IMR-90 (cell line): Measurements from ENCODE around the gene EEF2K. TPM values are rescaled to one million over a fixed set of nuclear protein-coding genes. Genes with fewer than 3 reads are reported as not detected.

ENCODE experiments used
- ATAC-seq: fragments of 200-7000 bp; cut with Tn5 transposase; 2 replicates; pipeline ENCODE4 v1.9.1; 2020; ENCODE audit warnings: low read depth, mild to moderate bottlenecking, moderate library complexity
- BruUV-seq: library from RNA; stranded (reverse); fragments of 400-500 nt; replicated peaks from 2 replicates; lab custom pipeline; 2021; lab: Mats Ljungman, UMichigan
- CTCF ChIA-PET: fragments of 300-600 bp; formaldehyde crosslinking; extraction: SDS; loops from one replicate; lab custom pipeline; 2021; ENCODE audit warnings: antibody characterized with exemption; lab: Yijun Ruan, JAX
- POLR2A ChIA-PET: fragments of 300-600 bp; sonication (Branson Sonifier 250); formaldehyde crosslinking; loops from one replicate; lab custom pipeline; 2022; ENCODE audit warnings: antibody characterized with exemption; ENCODE audit not compliant: unreplicated experiment; lab: Charles Lee
- DNase-seq: peaks from one replicate; pipeline ENCODE4 v3.0.0; 2013
- H2AFZ ChIP-seq: replicated peaks from 2 replicates; pipeline ENCODE3; 2013; ENCODE audit warnings: low read length, mild to moderate bottlenecking; ENCODE audit not compliant: poor library complexity
- H2AK5ac ChIP-seq: 2 replicates; pipeline ENCODE4 v1.6.1; 2013; ENCODE audit warnings: low read depth, low read length, inconsistent platforms
- H2AK9ac ChIP-seq: replicated peaks from 2 replicates; pipeline ENCODE3; 2013; ENCODE audit warnings: mild to moderate bottlenecking, low read depth, low read length, moderate library complexity; ENCODE audit not compliant: poor library complexity
- H2BK120ac ChIP-seq: 2 replicates; pipeline ENCODE4 v1.6.1; 2013; ENCODE audit warnings: low read depth, low read length, inconsistent platforms
- H2BK15ac ChIP-seq: 3 replicates; pipeline ENCODE4 v1.6.1; 2013; ENCODE audit warnings: low read depth, low read length, inconsistent platforms
- H2BK20ac ChIP-seq: 2 replicates; pipeline ENCODE4 v1.6.1; 2013; ENCODE audit warnings: low read depth, mild to moderate bottlenecking, inconsistent platforms, low read length, moderate library complexity
- H2BK5ac ChIP-seq: 2 replicates; pipeline ENCODE4 v1.6.1; 2013; ENCODE audit warnings: mild to moderate bottlenecking, low read depth, low read length, inconsistent platforms; ENCODE audit not compliant: poor library complexity, severe bottlenecking
- H3K14ac ChIP-seq: replicated peaks from 2 replicates; pipeline ENCODE4 v1.6.1; 2013; ENCODE audit warnings: low read depth, low read length, inconsistent platforms
- H3K18ac ChIP-seq: 2 replicates; pipeline ENCODE4 v1.6.1; 2013; ENCODE audit warnings: low read depth, low read length, control low read depth
- H3K23ac ChIP-seq: 2 replicates; pipeline ENCODE4 v1.6.1; 2013; ENCODE audit warnings: low read depth, low read length, inconsistent platforms
- H3K27ac ChIP-seq: 2 replicates; pipeline ENCODE4 v1.5.1; 2013; ENCODE audit warnings: mild to moderate bottlenecking, control low read depth, low read length; ENCODE audit not compliant: insufficient read depth
- H3K27me3 ChIP-seq: 2 replicates; pipeline ENCODE4 v1.6.1; 2013; ENCODE audit warnings: low read length; ENCODE audit not compliant: control insufficient read depth, insufficient read depth
- H3K36me3 ChIP-seq: 2 replicates; pipeline ENCODE4 v1.6.1; 2013; ENCODE audit warnings: low read length, mixed read lengths; ENCODE audit not compliant: control insufficient read depth, insufficient read depth
- H3K4ac ChIP-seq: 2 replicates; pipeline ENCODE4 v1.6.1; 2013; ENCODE audit warnings: low read depth, low read length, inconsistent platforms
- H3K4me1 ChIP-seq: 2 replicates; pipeline ENCODE4 v1.6.1; 2013; ENCODE audit warnings: low read length, mixed read lengths; ENCODE audit not compliant: control insufficient read depth, insufficient read depth
- H3K4me2 ChIP-seq: 2 replicates; pipeline ENCODE4 v1.6.1; 2013; ENCODE audit warnings: low read depth, mild to moderate bottlenecking, control low read depth, low read length, moderate library complexity
- H3K4me3 ChIP-seq: 2 replicates; pipeline ENCODE4 v1.5.1; 2013; ENCODE audit warnings: low read depth, mild to moderate bottlenecking, control low read depth, low read length, moderate library complexity; ENCODE audit not compliant: insufficient read depth
- H3K56ac ChIP-seq: 2 replicates; pipeline ENCODE4 v1.6.1; 2013; ENCODE audit warnings: low read length, inconsistent platforms; ENCODE audit not compliant: insufficient read depth; ENCODE audit errors: extremely low read depth
- H3K79me1 ChIP-seq, 2 experiments: 2 replicates each; pipeline ENCODE4 v1.6.1; 2013; ENCODE audit warnings: low read length in 2 of 2, inconsistent platforms in 1 of 2, low read depth in 1 of 2
- H3K9ac ChIP-seq: 2 replicates; pipeline ENCODE4 v1.6.1; 2013; ENCODE audit warnings: low read depth, low read length, control low read depth
- H3K9me1 ChIP-seq: 2 replicates; pipeline ENCODE4 v1.6.1; 2013; ENCODE audit warnings: low read length, inconsistent platforms; ENCODE audit not compliant: insufficient read depth
- H3K9me3 ChIP-seq: 2 replicates; pipeline ENCODE4 v1.6.1; 2013; ENCODE audit warnings: low read length; ENCODE audit not compliant: control insufficient read depth, insufficient read depth
- H4K20me1 ChIP-seq: 2 replicates; pipeline ENCODE4 v1.6.1; 2013; ENCODE audit warnings: low read length, inconsistent platforms; ENCODE audit not compliant: insufficient read depth
- H4K5ac ChIP-seq: 2 replicates; pipeline ENCODE4 v1.6.1; 2013; ENCODE audit warnings: mild to moderate bottlenecking, low read depth, low read length, control low read depth
- H4K8ac ChIP-seq, 2 experiments: 2 replicates each; pipeline ENCODE4 v1.6.1; 2013; ENCODE audit warnings: low read depth in 2 of 2, low read length in 2 of 2, control low read depth in 1 of 2, inconsistent platforms in 1 of 2
- H4K91ac ChIP-seq: 2 replicates; pipeline ENCODE4 v1.6.1; 2013; ENCODE audit warnings: low read depth, low read length, inconsistent platforms; ENCODE audit not compliant: insufficient read depth
- BHLHE40 ChIP-seq: fragments of 150-350 bp; IDR thresholded peaks from 2 replicates; pipeline ENCODE4 v1.6.1; 2016; ENCODE audit warnings: mild to moderate bottlenecking, low read depth, low read length
- CEBPB ChIP-seq: IDR thresholded peaks from 2 replicates; pipeline ENCODE4 v1.6.1; 2012; ENCODE audit warnings: low read depth, low read length, improper control_type of control experiment
- CHD1 ChIP-seq: IDR thresholded peaks from 2 replicates; pipeline ENCODE4 v1.6.1; 2012; ENCODE audit warnings: low read depth, low read length, improper control_type of control experiment
- FOS ChIP-seq: fragments of 150-350 bp; IDR thresholded peaks from 2 replicates; pipeline ENCODE4 v1.6.1; 2016; ENCODE audit warnings: low read depth, low read length
- MAFK ChIP-seq: IDR thresholded peaks from 2 replicates; pipeline ENCODE4 v1.6.1; 2012; ENCODE audit warnings: low read depth, low read length, improper control_type of control experiment
- MAZ ChIP-seq: IDR thresholded peaks from 2 replicates; pipeline ENCODE4 v1.6.1; 2012; ENCODE audit warnings: low read depth, mild to moderate bottlenecking, low read length, improper control_type of control experiment, moderate library complexity, borderline replicate concordance
- MXI1 ChIP-seq: IDR thresholded peaks from 2 replicates; pipeline ENCODE4 v1.6.1; 2012; ENCODE audit warnings: low read depth, mild to moderate bottlenecking, low read length, moderate library complexity, borderline replicate concordance
- NFE2L2 ChIP-seq: fragments of 150-350 bp; IDR thresholded peaks from 2 replicates; pipeline ENCODE4 v1.6.1; 2016; ENCODE audit warnings: low read depth, mild to moderate bottlenecking, low read length
- POLR2A ChIP-seq: IDR thresholded peaks from 2 replicates; pipeline ENCODE4 v1.6.1; 2012; ENCODE audit warnings: mild to moderate bottlenecking, low read depth, low read length
- RAD21 ChIP-seq: IDR thresholded peaks from 2 replicates; pipeline ENCODE4 v1.6.1; 2012; ENCODE audit warnings: low read length, improper control_type of control experiment
- RCOR1 ChIP-seq: IDR thresholded peaks from 2 replicates; pipeline ENCODE4 v1.6.1; 2012; ENCODE audit warnings: mild to moderate bottlenecking, low read length, improper control_type of control experiment; ENCODE audit not compliant: insufficient replicate concordance
- RFX5 ChIP-seq: IDR thresholded peaks from 2 replicates; pipeline ENCODE4 v1.8.0; 2012; ENCODE audit warnings: low read depth, mild to moderate bottlenecking, low read length, moderate library complexity
- SMC3 ChIP-seq: fragments of 150-350 bp; IDR thresholded peaks from 2 replicates; pipeline ENCODE4 v1.6.1; 2016; ENCODE audit warnings: low read depth, mild to moderate bottlenecking, antibody characterized with exemption, low read length, moderate library complexity
- WGBS, 2 experiments: methylation state at CpG; one replicate each; pipeline versions ENCODE4 v1.1.5 to v1.1.7; 2013; ENCODE audit warnings: missing lambda C conversion rate in 2 of 2; ENCODE audit not compliant: insufficient read length in 1 of 2; ENCODE audit errors: extremely low coverage in 2 of 2; 5-methylcytosine and 5-hydroxymethylcytosine counted together
- dilution Hi-C: fragments of 300-500 bp; cut with HindIII; formaldehyde crosslinking; loops from one replicate; pipeline ENCODE4 v1.14.3; 2018; ENCODE audit warnings: low sequenced_read_pairs; ENCODE audit not compliant: unreplicated experiment
- in situ Hi-C: fragments of 300-500 bp; cut with MboI; formaldehyde crosslinking; loops from 3 replicates; pipeline ENCODE4 v1.14.3; 2019; ENCODE audit warnings: low sequenced_read_pairs, inconsistent platforms, mixed read lengths
- intact Hi-C: fragments of 100-400 bp; cut with micrococcal nuclease; formaldehyde crosslinking; loops from 2 replicates; pipeline ENCODE4 v1.10.0; 2022
- polyA plus RNA-seq, 3 experiments: library from polyadenylated mRNA; depleted of rRNA; stranded (reverse); fragments of >200 nt; gene quantifications; 2 replicates each; pipeline ENCODE4 v1.2.3, GENCODE V29; 2012; ENCODE audit warnings: low replicate concordance in 1 of 3
- total RNA-seq: library from RNA; depleted of rRNA; stranded (reverse); fragments of >200 nt; gene quantifications from 2 replicates; pipeline ENCODE4 v1.2.3, GENCODE V29; 2012
- TF ChIP-seq, protein P1 (sequence below): fragments of 150-350 bp; IDR thresholded peaks from 2 replicates; pipeline ENCODE4 v1.6.1; 2016; ENCODE audit warnings: low read depth, mild to moderate bottlenecking, low read length, moderate library complexity, borderline replicate concordance
- TF ChIP-seq, protein P2 (sequence below): conservative IDR thresholded peaks from 2 replicates; pipeline ENCODE4 v1.5.1; 2012; ENCODE audit warnings: mild to moderate bottlenecking, low read depth, low read length, improper control_type of control experiment
- TF ChIP-seq, protein P3 (sequence below): fragments of 150-350 bp; IDR thresholded peaks from 2 replicates; pipeline ENCODE4 v1.6.1; 2017; ENCODE audit warnings: mild to moderate bottlenecking, antibody characterized with exemption, low read length, low read depth

Gene EEF2K
- total and polyA plus RNA-seq, 2 of the 4 experiments (the other 2 are of a cell fraction) = 9.7 to 16.5 TPM

DNA sequence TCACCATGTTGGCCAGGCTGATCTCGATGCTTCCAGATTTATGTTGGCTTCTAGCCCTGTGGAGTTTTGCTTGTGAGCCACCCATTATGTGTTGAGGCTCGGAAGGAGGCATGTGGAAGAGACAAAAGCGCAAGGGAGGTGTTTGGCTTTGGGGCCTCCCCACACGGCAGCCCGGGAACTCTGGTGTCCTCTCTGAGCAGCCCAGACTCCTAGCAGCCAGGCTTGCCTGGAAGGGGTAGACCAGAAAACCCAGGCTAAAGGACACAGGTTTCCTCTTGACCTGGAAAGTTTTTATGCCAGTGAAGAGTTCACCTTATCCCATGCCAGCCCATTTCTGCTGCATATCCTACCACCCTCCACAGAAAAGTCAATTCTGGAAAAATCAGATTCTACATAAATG, 22.7 kb upstream of the EEF2K start:
- Histone ChIP-seq H3K9me1 (no peaks in the 10 kb centered on the region), H4K20me1 (no peaks in the 10 kb centered on the region), H3K36me3 (no peaks in the 10 kb centered on the region), H2AFZ (no peak overlapping the region), H4K91ac (no peak overlapping the region), H3K79me1 (no peaks in the 10 kb centered on the region), H3K18ac (no peak overlapping the region), H3K4me3 (no peak overlapping the region), H2BK20ac (no peak overlapping the region), H3K4ac (no peak overlapping the region), H3K27me3 (peaks cover 22% of the 10 kb centered on the region), H4K8ac (no peak overlapping the region), H4K5ac (no peak overlapping the region), H2AK9ac (no peak overlapping the region), H2BK120ac (no peak overlapping the region), H3K23ac (no peak overlapping the region), H3K56ac (no peak overlapping the region), H3K4me2 (no peak overlapping the region), H3K4me1 (no peaks in the 10 kb centered on the region), H3K9me3 (no peaks in the 10 kb centered on the region), H2BK5ac (no peak overlapping the region), H3K27ac (no peak overlapping the region), H3K14ac (no peak overlapping the region), H2AK5ac (no peak overlapping the region), H2BK15ac (no peak overlapping the region), H3K9ac (no peak overlapping the region)
- ChIA-PET POLR2A (no interaction called here), CTCF (no interaction called here)
- ATAC-seq (no peak), DNase-seq (no peak)
- dilution Hi-C loops (no loop called here), in situ Hi-C loops (loop anchor here (5.0 kb wide), 3 partner anchors 36 to 186 kb away; partner anchors contain the start of gene VWA3A), intact Hi-C loops (no loop called here)
- TF ChIP-seq FOS (no peak), RCOR1 (no peak), POLR2A (no peak), MXI1 (no peak), CEBPB (no peak), BHLHE40 (no peak), RAD21 (no peak), MAZ (no peak), MAFK (no peak), RFX5 (no peak), CHD1 (no peak), SMC3 (no peak), NFE2L2 (no peak)
- TF ChIP-seq, protein P1, sequence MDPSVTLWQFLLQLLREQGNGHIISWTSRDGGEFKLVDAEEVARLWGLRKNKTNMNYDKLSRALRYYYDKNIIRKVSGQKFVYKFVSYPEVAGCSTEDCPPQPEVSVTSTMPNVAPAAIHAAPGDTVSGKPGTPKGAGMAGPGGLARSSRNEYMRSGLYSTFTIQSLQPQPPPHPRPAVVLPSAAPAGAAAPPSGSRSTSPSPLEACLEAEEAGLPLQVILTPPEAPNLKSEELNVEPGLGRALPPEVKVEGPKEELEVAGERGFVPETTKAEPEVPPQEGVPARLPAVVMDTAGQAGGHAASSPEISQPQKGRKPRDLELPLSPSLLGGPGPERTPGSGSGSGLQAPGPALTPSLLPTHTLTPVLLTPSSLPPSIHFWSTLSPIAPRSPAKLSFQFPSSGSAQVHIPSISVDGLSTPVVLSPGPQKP = no peak
- TF ChIP-seq, protein P2, sequence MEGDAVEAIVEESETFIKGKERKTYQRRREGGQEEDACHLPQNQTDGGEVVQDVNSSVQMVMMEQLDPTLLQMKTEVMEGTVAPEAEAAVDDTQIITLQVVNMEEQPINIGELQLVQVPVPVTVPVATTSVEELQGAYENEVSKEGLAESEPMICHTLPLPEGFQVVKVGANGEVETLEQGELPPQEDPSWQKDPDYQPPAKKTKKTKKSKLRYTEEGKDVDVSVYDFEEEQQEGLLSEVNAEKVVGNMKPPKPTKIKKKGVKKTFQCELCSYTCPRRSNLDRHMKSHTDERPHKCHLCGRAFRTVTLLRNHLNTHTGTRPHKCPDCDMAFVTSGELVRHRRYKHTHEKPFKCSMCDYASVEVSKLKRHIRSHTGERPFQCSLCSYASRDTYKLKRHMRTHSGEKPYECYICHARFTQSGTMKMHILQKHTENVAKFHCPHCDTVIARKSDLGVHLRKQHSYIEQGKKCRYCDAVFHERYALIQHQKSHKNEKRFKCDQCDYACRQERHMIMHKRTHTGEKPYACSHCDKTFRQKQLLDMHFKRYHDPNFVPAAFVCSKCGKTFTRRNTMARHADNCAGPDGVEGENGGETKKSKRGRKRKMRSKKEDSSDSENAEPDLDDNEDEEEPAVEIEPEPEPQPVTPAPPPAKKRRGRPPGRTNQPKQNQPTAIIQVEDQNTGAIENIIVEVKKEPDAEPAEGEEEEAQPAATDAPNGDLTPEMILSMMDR = no peak
- TF ChIP-seq, protein P3, sequence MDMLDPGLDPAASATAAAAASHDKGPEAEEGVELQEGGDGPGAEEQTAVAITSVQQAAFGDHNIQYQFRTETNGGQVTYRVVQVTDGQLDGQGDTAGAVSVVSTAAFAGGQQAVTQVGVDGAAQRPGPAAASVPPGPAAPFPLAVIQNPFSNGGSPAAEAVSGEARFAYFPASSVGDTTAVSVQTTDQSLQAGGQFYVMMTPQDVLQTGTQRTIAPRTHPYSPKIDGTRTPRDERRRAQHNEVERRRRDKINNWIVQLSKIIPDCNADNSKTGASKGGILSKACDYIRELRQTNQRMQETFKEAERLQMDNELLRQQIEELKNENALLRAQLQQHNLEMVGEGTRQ = no peak
- BruUV-seq = no TSS peak
- no CpG with 5 or more reads among the region's 5 CpGs for WGBS, 2 experiments
